GM19193 (cell line): Measurements from ENCODE around the gene PARD3.

Experiments used
- POLR2A ChIP-seq: IDR thresholded peaks from 4 replicates; pipeline ENCODE4 v1.6.1; 2011; ENCODE audit not compliant: insufficient read depth, insufficient read length; ENCODE audit errors: extremely low read depth

Gene PARD3

GRCh38 chr10:34523017-34523767 lies 291.9 kb downstream of the PARD3 start:
- TF ChIP-seq POLR2A = no peak

DNA sequence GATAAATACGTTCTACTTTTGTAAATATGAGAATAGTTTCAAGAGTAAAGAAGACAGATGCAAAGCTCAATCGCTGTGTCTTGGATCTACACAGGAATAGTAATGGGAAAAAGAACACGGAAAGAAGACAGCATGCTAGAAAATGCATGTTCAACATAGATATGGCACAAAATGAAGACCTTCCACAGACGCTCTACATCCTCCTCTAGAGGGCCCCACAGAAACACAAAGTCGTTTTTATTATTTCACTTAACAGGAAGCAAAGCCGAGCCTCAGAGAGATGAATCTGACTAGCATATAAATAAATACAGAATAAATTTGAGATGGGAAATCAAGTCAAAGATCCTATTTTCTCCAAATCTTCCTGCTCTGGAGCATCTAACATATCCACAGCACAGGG lies 292.6 kb downstream of the PARD3 start:
- no peak for TF ChIP-seq POLR2A

DNA sequence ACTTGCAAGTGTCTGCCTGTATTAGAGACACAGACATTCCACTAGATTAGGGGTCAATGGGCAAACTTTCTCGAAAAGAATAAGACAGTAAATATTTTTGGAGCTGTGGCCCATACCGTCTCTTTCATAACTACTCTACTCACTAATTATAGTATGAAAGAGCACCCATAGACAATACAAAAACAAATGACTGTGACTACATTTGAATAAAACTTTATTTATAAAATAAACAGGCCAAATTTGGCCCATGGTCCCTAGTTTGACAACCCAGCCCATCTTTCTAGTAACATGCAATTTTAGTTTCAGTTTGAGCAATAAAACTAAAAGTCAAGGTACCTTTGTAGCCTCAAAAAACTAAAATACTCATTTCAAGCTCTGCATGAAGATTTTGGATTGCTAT lies 294.6 kb downstream of the PARD3 start:
- no peak for TF ChIP-seq POLR2A

DNA sequence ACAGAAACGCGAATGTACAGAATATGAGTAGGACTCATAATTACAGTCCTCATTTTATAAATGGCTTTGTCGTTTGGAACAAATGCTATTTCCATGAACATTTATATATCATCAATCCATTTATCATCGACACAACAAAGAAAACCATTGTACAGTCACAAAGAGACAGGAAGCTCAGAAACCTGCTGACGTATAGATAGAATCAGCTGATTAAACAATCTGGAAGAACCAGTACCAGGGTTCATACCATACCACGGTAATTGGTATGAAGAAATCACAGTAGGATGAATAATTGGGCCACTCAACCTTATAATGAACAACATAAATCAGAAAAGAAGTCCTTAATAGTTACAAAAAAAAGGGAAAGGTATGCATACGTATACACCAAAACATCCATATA lies 295.0 kb downstream of the PARD3 start:
- no peak for TF ChIP-seq POLR2A

DNA sequence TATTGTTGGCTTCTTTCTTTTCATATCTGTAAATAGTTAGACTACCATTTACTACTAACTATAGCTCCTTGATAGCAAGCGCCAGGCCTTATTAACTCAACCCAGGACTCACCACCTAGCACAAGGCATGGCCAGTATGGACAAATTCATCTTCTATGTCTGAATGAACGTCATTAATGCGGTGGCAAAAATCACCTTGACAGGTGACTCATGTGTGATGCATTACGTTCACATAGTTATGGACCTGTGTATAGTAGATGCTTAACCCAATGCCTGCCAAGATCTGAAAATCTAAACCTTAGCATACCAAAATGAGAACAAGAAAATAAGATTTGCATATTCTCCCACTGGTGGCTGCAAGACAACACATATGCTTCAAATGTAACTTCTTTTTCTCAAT lies 300.8 kb downstream of the PARD3 start:
- no peak for TF ChIP-seq POLR2A

DNA sequence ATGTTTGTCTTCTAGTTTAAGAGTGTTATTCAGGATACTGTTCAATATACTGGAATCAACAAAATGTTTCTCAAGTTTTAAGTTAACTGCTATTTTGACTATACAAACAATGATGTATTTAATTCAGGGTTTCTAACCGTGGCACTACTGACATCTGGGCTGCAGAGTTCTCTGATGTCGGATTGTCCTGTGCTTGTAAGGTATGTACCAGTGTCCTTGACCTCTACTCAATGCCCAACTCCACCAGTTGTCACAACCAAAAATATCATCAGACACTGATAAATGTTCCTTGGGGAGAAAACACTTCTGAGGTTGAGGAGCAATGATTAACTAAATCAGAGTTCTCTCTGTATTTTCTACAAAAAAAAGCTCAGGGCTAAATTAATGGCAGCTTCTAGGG lies 301.5 kb downstream of the PARD3 start:
- TF ChIP-seq POLR2A = no peak

DNA sequence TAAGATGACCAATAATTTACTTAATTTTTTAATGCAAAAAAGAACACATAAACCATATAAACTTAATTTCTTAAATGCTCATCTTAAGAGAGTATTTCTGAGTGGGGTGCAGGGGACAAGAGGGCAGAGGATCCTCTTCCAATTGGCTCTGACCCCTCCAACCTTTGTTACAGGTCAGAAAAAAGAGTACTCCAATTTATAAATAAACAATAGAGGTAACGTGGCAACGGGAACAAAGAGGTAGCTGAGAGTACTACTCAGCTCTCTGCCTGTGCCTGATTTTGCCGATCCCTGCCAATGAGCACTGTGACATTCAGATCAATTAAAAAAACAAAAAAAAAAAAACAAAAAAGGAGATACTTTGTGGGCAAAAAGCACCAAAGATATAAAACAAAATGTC lies 307.9 kb downstream of the PARD3 start:
- TF ChIP-seq POLR2A = no peak

DNA sequence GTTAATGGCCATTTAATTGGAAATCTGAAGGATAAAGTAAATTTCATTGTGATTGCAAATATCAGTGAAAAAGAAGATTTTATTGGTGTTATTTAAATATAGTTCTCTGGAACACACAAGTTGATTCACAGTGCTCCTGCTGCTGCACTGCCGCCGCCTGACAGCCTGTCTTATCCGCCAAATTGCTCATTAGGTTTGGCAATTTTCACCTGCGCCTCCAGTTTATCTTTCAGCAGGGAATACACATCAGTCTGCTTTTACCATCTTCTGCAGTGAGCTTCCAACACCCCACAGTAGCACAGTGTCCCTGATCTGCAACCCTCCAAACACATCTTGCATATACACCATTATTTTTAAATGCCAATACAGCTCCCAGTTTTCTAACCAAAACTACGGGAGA lies 308.3 kb downstream of the PARD3 start:
- TF ChIP-seq POLR2A = no peak

- TF ChIP-seq POLR2A = no peak
Observed at GRCh38 chr10:34505338-34505737, 309.8 kb downstream of the PARD3 start.

GRCh38 chr10:34504534-34504933 lies 310.6 kb downstream of the PARD3 start:
- no peak for TF ChIP-seq POLR2A

DNA sequence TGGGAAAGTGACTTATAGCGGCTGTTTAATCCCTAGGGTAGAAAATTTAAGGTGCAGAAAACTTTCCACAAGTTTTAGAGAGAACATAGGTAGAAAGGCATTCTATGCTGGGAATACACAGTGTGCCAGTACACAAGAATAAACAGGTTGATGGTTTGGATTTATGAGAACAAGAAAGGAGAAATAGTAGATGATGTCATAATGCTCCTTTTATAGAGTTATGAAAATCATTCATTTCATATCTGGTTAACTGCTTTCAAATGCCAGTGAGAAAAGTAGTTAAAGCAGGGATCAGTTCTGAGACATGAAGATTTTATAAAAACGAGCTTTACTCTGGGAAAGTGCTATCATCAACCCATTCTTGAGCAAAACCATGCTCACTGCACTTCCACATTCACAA lies 311.4 kb downstream of the PARD3 start:
- TF ChIP-seq POLR2A = no peak

DNA sequence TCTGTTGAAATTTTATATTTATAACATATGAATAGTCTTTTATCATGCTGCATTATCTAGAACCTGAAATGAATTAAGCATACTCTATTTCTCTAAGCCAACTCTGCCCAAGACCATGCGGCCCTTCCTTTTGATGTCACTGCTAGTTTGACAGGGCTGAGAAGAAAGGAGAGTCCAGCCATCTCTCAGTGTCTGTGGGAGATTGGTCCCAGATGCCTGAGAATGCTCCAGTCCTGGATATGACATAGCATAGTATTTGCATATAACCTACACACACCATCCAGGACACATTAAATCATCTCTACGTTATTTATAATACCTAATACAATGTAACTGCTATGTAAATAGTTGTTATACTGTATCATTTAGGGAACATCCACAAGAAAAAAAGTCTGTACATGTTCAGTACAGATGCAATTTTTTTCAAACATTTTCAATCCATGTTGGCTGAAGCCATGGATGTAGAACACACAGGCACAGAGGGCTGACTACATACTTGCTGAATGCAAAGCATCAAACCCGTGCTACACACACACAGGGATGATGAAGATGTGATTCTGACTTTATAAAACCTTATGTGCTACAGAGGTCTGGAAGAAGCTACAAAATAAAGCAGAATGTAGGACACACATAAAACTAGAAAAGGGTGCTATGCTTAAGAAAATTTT lies 315.4 kb downstream of the PARD3 start:
- TF ChIP-seq POLR2A = no peak

- TF ChIP-seq POLR2A = no peak
Observed at GRCh38 chr10:34498821-34499220, 316.3 kb downstream of the PARD3 start.

DNA sequence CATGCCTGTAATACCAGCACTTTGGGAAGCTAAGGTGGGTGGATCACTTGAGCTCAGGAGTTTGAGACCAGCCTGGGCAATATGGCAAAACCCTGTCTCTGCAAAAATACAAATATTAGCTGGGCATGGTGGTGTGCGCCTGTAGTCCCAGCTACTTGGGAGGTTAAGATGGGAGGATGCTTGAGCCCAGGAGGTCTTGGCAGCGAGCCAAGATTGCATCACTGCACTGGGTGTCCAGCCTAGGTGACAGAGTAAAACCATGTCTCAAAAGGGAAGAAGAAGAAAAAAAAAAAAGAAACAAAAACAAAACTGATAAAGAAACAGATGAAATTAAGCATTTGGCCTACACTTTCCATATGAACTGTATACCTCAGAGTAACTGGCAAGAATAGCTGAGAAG lies 319.2 kb downstream of the PARD3 start:
- TF ChIP-seq POLR2A = no peak

- no peak for TF ChIP-seq POLR2A
Observed at GRCh38 chr10:34494012-34494411, 321.1 kb downstream of the PARD3 start.

GRCh38 chr10:34492081-34492480 lies 323.0 kb downstream of the PARD3 start:
- no peak for TF ChIP-seq POLR2A
